OCI-LY1 (cell line): ENCODE data around the gene PCSK4.
A peak's percentile ranks its signal among the peaks of the same experiment; 100 is the strongest.
"Not testable (repeated sequence)": the region's sequence is repeated elsewhere in the genome, so short reads cannot be mapped to it uniquely, and the experiment has no call there.

Experiments used
- H2AFZ ChIP-seq: fragments of 200-600 bp; sonication (generic), shearing (Covaris generic); 2 replicates; pipeline ENCODE4 v1.6.0; 2014; ENCODE audit warnings: antibody characterized with exemption, mild to moderate bottlenecking, low read length
- H3F3A ChIP-seq: fragments of 200-600 bp; sonication (generic), shearing (Covaris generic); 2 replicates; pipeline ENCODE4 v1.6.0; 2014; ENCODE audit warnings: mild to moderate bottlenecking, antibody characterized with exemption, low read length, moderate library complexity; ENCODE audit not compliant: insufficient read depth
- H3K27ac ChIP-seq: fragments of 200-600 bp; sonication (generic); 2 replicates; pipeline ENCODE4 v1.5.1; 2014; ENCODE audit warnings: low read length, mixed run types, mild to moderate bottlenecking, low read depth; ENCODE audit not compliant: poor library complexity, severe bottlenecking
- H3K27me3 ChIP-seq: fragments of 200-600 bp; sonication (generic); 2 replicates; pipeline ENCODE4 v1.6.0; 2014; ENCODE audit warnings: antibody characterized with exemption, mild to moderate bottlenecking, low read length, moderate library complexity; ENCODE audit not compliant: insufficient read depth
- H3K36me3 ChIP-seq: fragments of 200-600 bp; sonication (generic); 2 replicates; pipeline ENCODE4 v1.6.1; 2014; ENCODE audit warnings: mild to moderate bottlenecking, antibody characterized with exemption, low read length, moderate library complexity, mixed read lengths; ENCODE audit not compliant: insufficient read depth
- H3K4me1 ChIP-seq: fragments of 200-600 bp; sonication (generic); 2 replicates; pipeline ENCODE4 v1.5.1; 2014; ENCODE audit warnings: mild to moderate bottlenecking, low read length, moderate library complexity; ENCODE audit not compliant: insufficient read depth, severe bottlenecking
- H3K4me2 ChIP-seq: fragments of 200-600 bp; sonication (generic), shearing (Covaris generic); 2 replicates; pipeline ENCODE4 v1.6.1; 2014; ENCODE audit warnings: low read length
- H3K4me3 ChIP-seq: fragments of 200-600 bp; sonication (generic); 2 replicates; pipeline ENCODE4 v1.5.1; 2014; ENCODE audit warnings: low read length, low read depth, mild to moderate bottlenecking, mixed read lengths; ENCODE audit not compliant: poor library complexity, severe bottlenecking
- H3K79me2 ChIP-seq: fragments of 200-600 bp; shearing (Covaris generic); 2 replicates; pipeline ENCODE4 v1.6.1; 2016; ENCODE audit warnings: mixed run types, low read length, mixed read lengths; ENCODE audit not compliant: insufficient read depth
- H3K9ac ChIP-seq: fragments of 200-600 bp; sonication (generic), shearing (Covaris generic); 2 replicates; pipeline ENCODE4 v1.6.1; 2014; ENCODE audit warnings: mild to moderate bottlenecking, low read length, mixed read lengths
- H3K9me2 ChIP-seq: fragments of 200-600 bp; sonication (generic), shearing (Covaris generic); 2 replicates; pipeline ENCODE4 v1.6.1; 2014; ENCODE audit warnings: low read depth, mild to moderate bottlenecking, low read length, mixed read lengths
- H3K9me3 ChIP-seq: fragments of 200-600 bp; shearing (Covaris generic); 2 replicates; pipeline ENCODE4 v1.6.1; 2014; ENCODE audit warnings: low read length, mixed read lengths
- H4K20me1 ChIP-seq: fragments of 200-600 bp; sonication (generic), shearing (Covaris generic); 2 replicates; pipeline ENCODE4 v1.6.0; 2016; ENCODE audit warnings: mild to moderate bottlenecking, low read length; ENCODE audit not compliant: insufficient read depth
- EZH2 ChIP-seq: fragments of 200-600 bp; sonication (generic), shearing (Covaris generic); IDR thresholded peaks from 2 replicates; pipeline ENCODE4 v1.8.0; 2017; ENCODE audit warnings: borderline replicate concordance, mixed run types, mild to moderate bottlenecking, antibody characterized with exemption, low read length, moderate library complexity, mixed read lengths
- TF ChIP-seq, protein P1 (sequence below): fragments of 200-600 bp; sonication (generic), shearing (Covaris generic); IDR thresholded peaks from 2 replicates; pipeline ENCODE4 v1.5.1; 2017; ENCODE audit warnings: mild to moderate bottlenecking, antibody characterized with exemption, low read length, moderate library complexity, mixed read lengths

The PCSK4 gene

GRCh38 chr19:1490311-1491113, at the start of gene PCSK4:
Gene PCSK4 (minus strand): TSS chr19:1490350. CDS start chr19:1490346, 4 bp downstream.
- peak within 1 kb of the TSS; percentile 66 for H3K4me3 ChIP-seq
- no peaks in the 10 kb centered on the region for H4K20me1 ChIP-seq
- peak within 1 kb of the TSS; percentile 67 for H3K9ac ChIP-seq
- no peaks in the 10 kb centered on the region for H3F3A ChIP-seq
- H3K9me3 ChIP-seq = no peaks in the 10 kb centered on the region
- H2AFZ ChIP-seq = no peak within 1 kb of the TSS
- no peak within 1 kb of the TSS for H3K27ac ChIP-seq
- no peaks in the 10 kb centered on the region for H3K36me3 ChIP-seq
- H3K4me2 ChIP-seq = peak within 1 kb of the TSS; percentile 80
- TF ChIP-seq, protein P1, sequence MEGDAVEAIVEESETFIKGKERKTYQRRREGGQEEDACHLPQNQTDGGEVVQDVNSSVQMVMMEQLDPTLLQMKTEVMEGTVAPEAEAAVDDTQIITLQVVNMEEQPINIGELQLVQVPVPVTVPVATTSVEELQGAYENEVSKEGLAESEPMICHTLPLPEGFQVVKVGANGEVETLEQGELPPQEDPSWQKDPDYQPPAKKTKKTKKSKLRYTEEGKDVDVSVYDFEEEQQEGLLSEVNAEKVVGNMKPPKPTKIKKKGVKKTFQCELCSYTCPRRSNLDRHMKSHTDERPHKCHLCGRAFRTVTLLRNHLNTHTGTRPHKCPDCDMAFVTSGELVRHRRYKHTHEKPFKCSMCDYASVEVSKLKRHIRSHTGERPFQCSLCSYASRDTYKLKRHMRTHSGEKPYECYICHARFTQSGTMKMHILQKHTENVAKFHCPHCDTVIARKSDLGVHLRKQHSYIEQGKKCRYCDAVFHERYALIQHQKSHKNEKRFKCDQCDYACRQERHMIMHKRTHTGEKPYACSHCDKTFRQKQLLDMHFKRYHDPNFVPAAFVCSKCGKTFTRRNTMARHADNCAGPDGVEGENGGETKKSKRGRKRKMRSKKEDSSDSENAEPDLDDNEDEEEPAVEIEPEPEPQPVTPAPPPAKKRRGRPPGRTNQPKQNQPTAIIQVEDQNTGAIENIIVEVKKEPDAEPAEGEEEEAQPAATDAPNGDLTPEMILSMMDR = no peak
- no peak for TF ChIP-seq EZH2
- H3K4me1 ChIP-seq = peaks cover 13% of the 10 kb centered on the region
- H3K79me2 ChIP-seq = no peaks in the 10 kb centered on the region
- no peaks in the 10 kb centered on the region; the same call in 1 of the 2 replicates for H3K27me3 ChIP-seq
- no peaks in the 10 kb centered on the region for H3K9me2 ChIP-seq

GRCh38 chr19:1539749-1540148, 49.6 kb upstream of the PCSK4 start:
- H3K9me2 ChIP-seq, H3K4me2 ChIP-seq, H2AFZ ChIP-seq, H3K27ac ChIP-seq, H3F3A ChIP-seq, H3K9ac ChIP-seq, H3K9me3 ChIP-seq, H4K20me1 ChIP-seq, H3K4me1 ChIP-seq, H3K4me3 ChIP-seq, H3K79me2 ChIP-seq, H3K36me3 ChIP-seq: not testable (repeated sequence)
- peaks cover 23% of the 10 kb centered on the region for H3K27me3 ChIP-seq

DNA sequence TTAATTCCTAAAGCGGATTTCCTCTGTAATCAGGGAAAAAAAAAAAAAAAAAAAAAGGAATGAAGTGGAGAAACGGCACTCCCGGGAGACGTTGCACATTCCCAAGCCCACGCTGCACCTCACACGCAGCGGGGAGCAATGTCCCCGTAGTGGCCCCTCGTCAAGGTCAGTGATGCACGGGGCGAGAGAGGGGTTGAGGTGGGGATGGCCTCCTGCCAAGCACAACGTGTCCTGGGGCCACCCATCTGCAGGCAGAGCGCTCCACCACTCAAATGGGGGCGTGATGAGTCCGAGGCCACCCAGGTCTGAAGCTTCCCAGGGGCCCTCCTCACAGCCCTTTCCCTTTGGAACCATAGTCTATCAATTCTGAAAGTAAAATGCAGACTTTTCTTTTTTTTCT, 48.8 kb upstream of the PCSK4 start:
- peaks cover 23% of the 10 kb centered on the region for H3K27me3 ChIP-seq
- no peak overlapping the region for H3K4me2 ChIP-seq
- no peak overlapping the region for H2AFZ ChIP-seq

DNA sequence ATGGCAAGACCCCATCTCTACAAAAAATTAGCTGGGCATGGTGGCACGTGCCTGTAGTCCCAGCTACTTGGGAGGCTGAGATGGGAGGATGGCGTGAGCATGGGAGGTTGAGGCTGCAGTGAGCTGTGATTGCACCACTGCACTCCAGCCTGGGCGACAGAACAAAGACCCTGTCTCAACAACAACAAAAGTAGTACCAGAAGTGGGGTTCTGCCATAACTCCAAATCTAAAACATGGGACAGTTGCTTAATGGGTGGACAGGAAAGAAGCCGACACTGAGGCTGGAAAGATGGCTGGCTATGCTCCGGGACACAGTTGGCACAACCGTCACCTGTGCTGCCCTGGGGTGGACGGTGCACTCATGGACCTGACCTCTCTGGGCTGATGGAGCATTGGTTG, 45.5 kb upstream of the PCSK4 start:
- H3K36me3 ChIP-seq, H4K20me1 ChIP-seq, H3F3A ChIP-seq, H3K9me3 ChIP-seq, H3K9me2 ChIP-seq, H2AFZ ChIP-seq, H3K79me2 ChIP-seq, H3K9ac ChIP-seq, H3K4me1 ChIP-seq, H3K27ac ChIP-seq, H3K4me2 ChIP-seq, H3K4me3 ChIP-seq: not testable (repeated sequence)
- H3K27me3 ChIP-seq = peaks cover 20% of the 10 kb centered on the region

More for the DNA sequence above, 48.8 kb upstream of the PCSK4 start:
- no peaks in the 10 kb centered on the region for H3F3A ChIP-seq
- no peaks in the 10 kb centered on the region for H3K4me1 ChIP-seq
- H3K9ac ChIP-seq = no peak overlapping the region
- H3K36me3 ChIP-seq = no peaks in the 10 kb centered on the region; the same call in 1 of the 2 replicates
- H3K9me2 ChIP-seq = no peaks in the 10 kb centered on the region
- H3K27ac ChIP-seq = no peak overlapping the region
- TF ChIP-seq, protein P1 = no peak
- H3K9me3 ChIP-seq = no peaks in the 10 kb centered on the region
- no peaks in the 10 kb centered on the region for H4K20me1 ChIP-seq
- no peaks in the 10 kb centered on the region for H3K79me2 ChIP-seq
- no peak overlapping the region for H3K4me3 ChIP-seq
